WTC11 (cell line): Measurements from ENCODE around the gene ZNF277.

Experiments used
- ELF4 ChIP-seq: sonication (generic); formaldehyde crosslinking; IDR thresholded peaks from 2 replicates; pipeline ENCODE4 v1.8.1; 2022; ENCODE audit warnings: low read depth, mild to moderate bottlenecking, moderate library complexity, missing genetic modification reagents
- ETV6 ChIP-seq: sonication (generic); formaldehyde crosslinking; IDR thresholded peaks from 2 replicates; pipeline ENCODE4 v1.8.1; 2022; ENCODE audit warnings: mild to moderate bottlenecking, missing genetic modification reagents

- TF ChIP-seq ELF4 (CRISPR knock-in tag) (no peak), ETV6 (CRISPR knock-in tag) (no peak)
Observed at GRCh38 chr7:112161253-112162141, 45.0 kb upstream of the ZNF277 start.
